GM23338 (cell line): ENCODE measurements around the gene CALR. TPM values are rescaled to one million over a fixed set of nuclear protein-coding genes. Genes with fewer than 3 reads are reported as not detected.

ENCODE experiments used
- ATAC-seq: fragments of 200-7000 bp; cut with Tn5 transposase; 3 replicates; pipeline ENCODE4 v1.9.1; 2020
- DNase-seq: peaks from one replicate; pipeline ENCODE4 v3.0.0-alpha.2; 2015; ENCODE audit warnings: low spot score
- H2AFZ ChIP-seq: fragments of 200-600 bp; sonication (generic); 2 replicates; pipeline ENCODE4 v1.8.0; 2016; ENCODE audit warnings: antibody characterized with exemption, mild to moderate bottlenecking, moderate library complexity
- H3F3A ChIP-seq: fragments of 200-600 bp; sonication (generic); replicated peaks from 2 replicates; pipeline ENCODE4 v1.8.0; 2017; ENCODE audit warnings: antibody characterized with exemption, mixed run types, low read depth
- H3K27ac ChIP-seq: fragments of 200-600 bp; sonication (generic); 2 replicates; pipeline ENCODE4 v1.6.1; 2016; ENCODE audit warnings: low read depth
- H3K27me3 ChIP-seq: fragments of 200-600 bp; sonication (generic); 2 replicates; pipeline ENCODE4 v1.8.0; 2016; ENCODE audit warnings: mild to moderate bottlenecking, mixed run types, moderate library complexity; ENCODE audit not compliant: insufficient read depth
- H3K36me3 ChIP-seq: fragments of 200-600 bp; sonication (generic); 2 replicates; pipeline ENCODE4 v1.8.0; 2016; ENCODE audit warnings: mild to moderate bottlenecking; ENCODE audit not compliant: insufficient read depth
- H3K4me1 ChIP-seq: fragments of 200-600 bp; sonication (generic); 2 replicates; pipeline ENCODE4 v1.8.0; 2016; ENCODE audit warnings: mild to moderate bottlenecking, moderate library complexity; ENCODE audit not compliant: insufficient read depth
- H3K4me2 ChIP-seq: fragments of 200-600 bp; sonication (generic); 2 replicates; pipeline ENCODE4 v1.7.1; 2017; ENCODE audit warnings: mixed run types
- H3K4me3 ChIP-seq: fragments of 200-600 bp; sonication (generic); 2 replicates; pipeline ENCODE4 v1.6.1; 2016; ENCODE audit warnings: mixed run types
- H3K79me2 ChIP-seq: fragments of 200-600 bp; sonication (generic); replicated peaks from 2 replicates; pipeline ENCODE4 v1.8.0; 2017; ENCODE audit warnings: mild to moderate bottlenecking; ENCODE audit not compliant: insufficient read depth
- H3K9me2 ChIP-seq: fragments of 200-600 bp; sonication (generic); 2 replicates; pipeline ENCODE4 v1.8.0; 2017; ENCODE audit not compliant: insufficient read depth
- H4K20me1 ChIP-seq: fragments of 200-600 bp; sonication (generic); replicated peaks from 2 replicates; pipeline ENCODE4 v1.8.0; 2017; ENCODE audit warnings: mild to moderate bottlenecking; ENCODE audit not compliant: insufficient read depth
- H3K27ac Mint-ChIP-seq: 2 replicates; pipeline ENCODE4 v1.8.0; 2020; ENCODE audit warnings: inconsistent platforms, mild to moderate bottlenecking, moderate library complexity, mixed read lengths
- H3K27me3 Mint-ChIP-seq: 3 replicates; pipeline ENCODE4 v1.8.0; 2022; ENCODE audit warnings: low read depth, mild to moderate bottlenecking, moderate library complexity, mixed read lengths, inconsistent platforms; ENCODE audit not compliant: insufficient read depth, poor library complexity
- H3K36me3 Mint-ChIP-seq: 3 replicates; pipeline ENCODE4 v1.8.0; 2021; ENCODE audit warnings: low read depth, mild to moderate bottlenecking, inconsistent platforms, moderate library complexity, mixed read lengths
- H3K4me1 Mint-ChIP-seq: 3 replicates; pipeline ENCODE4 v1.8.0; 2020; ENCODE audit warnings: mild to moderate bottlenecking, inconsistent platforms, mixed read lengths
- H3K4me3 Mint-ChIP-seq: 3 replicates; pipeline ENCODE4 v1.8.0; 2021; ENCODE audit warnings: moderate library complexity, mild to moderate bottlenecking, inconsistent platforms, mixed read lengths
- H3K9me3 Mint-ChIP-seq: 3 replicates; pipeline ENCODE4 v1.8.0; 2020; ENCODE audit warnings: moderate library complexity, mild to moderate bottlenecking, inconsistent platforms, mixed read lengths
- CREB1 ChIP-seq: fragments of 250-450 bp; sonication (Bioruptor Pico); IDR thresholded peaks from 2 replicates; pipeline ENCODE4 v1.5.0; 2020; ENCODE audit warnings: low read depth, mild to moderate bottlenecking, moderate library complexity
- CTCF ChIP-seq, 2 experiments: fragments of 200-600 bp in 1 of 2; sonication (generic) in 1 of 2; conservative IDR thresholded peaks; 2 replicates each; pipeline versions ENCODE4 v1.5.1 to v1.6.1; 2016 to 2017; ENCODE audit warnings: antibody characterized with exemption in 2 of 2, low read depth in 2 of 2, mild to moderate bottlenecking in 2 of 2, moderate library complexity in 1 of 2
- ETS1 ChIP-seq: IDR thresholded peaks from 2 replicates; pipeline ENCODE4 v1.6.1; 2016; ENCODE audit warnings: antibody characterized with exemption
- EZH2 ChIP-seq: fragments of 200-600 bp; sonication (generic); IDR thresholded peaks from one replicate; pipeline ENCODE4 v1.8.0; 2017; ENCODE audit warnings: antibody characterized with exemption, mild to moderate bottlenecking, low read depth; ENCODE audit not compliant: unreplicated experiment
- EZH2phosphoT487 ChIP-seq: fragments of 200-600 bp; sonication (generic); IDR thresholded peaks from one replicate; pipeline ENCODE4 v1.8.1; 2018; ENCODE audit warnings: antibody characterized with exemption; ENCODE audit not compliant: unreplicated experiment
- NANOG ChIP-seq: IDR thresholded peaks from 2 replicates; pipeline ENCODE4 v1.6.1; 2016; ENCODE audit warnings: antibody characterized with exemption, borderline replicate concordance
- POLR2AphosphoS5 ChIP-seq: IDR thresholded peaks from 2 replicates; pipeline ENCODE4 v1.6.1; 2016; ENCODE audit warnings: antibody characterized with exemption, low read depth
- REST ChIP-seq: IDR thresholded peaks from one replicate; pipeline ENCODE4 v1.6.1; 2018; ENCODE audit warnings: antibody characterized with exemption; ENCODE audit not compliant: unreplicated experiment
- polyA plus RNA-seq: library from polyadenylated mRNA; unstranded; fragments of >200 nt; fragmentation: Nextera tagmentation; extraction: Ambion mirVana; gene quantifications from 2 replicates; pipeline ENCODE4 v1.2.1, GENCODE V29; 2016
- total RNA-seq: library from RNA; depleted of rRNA; stranded (reverse); fragments of >200 nt; shearing (Covaris generic); gene quantifications from 2 replicates; pipeline ENCODE4 v1.2.3, GENCODE V29; 2014

The CALR gene
- total and polyA plus RNA-seq, 2 experiments from 2014 or later = 760 to 1,131 TPM

GRCh38 chr19:12893582-12893981, 44.8 kb upstream of the CALR start:
- Histone ChIP-seq H3K4me3 (no peak overlapping the region), H4K20me1 (peaks cover 7% of the 10 kb centered on the region), H3K36me3 (peaks cover 16% of the 10 kb centered on the region), H3K9me2 (no peaks in the 10 kb centered on the region), H3K27ac (no peak overlapping the region), H3K4me1 (0 out of 2 replicates have a peak, but pooled peaks cover 6% of the 10 kb centered on the region), H3F3A (peaks cover 9% of the 10 kb centered on the region), H3K27me3 (no peaks in the 10 kb centered on the region), H3K4me2 (no peak overlapping the region), H3K79me2 (peaks cover 15% of the 10 kb centered on the region), H2AFZ (no peak overlapping the region)
- ATAC-seq = no peak
- no peak for DNase-seq
- Mint-ChIP-seq H3K4me1 (peaks cover 3% of the 10 kb centered on the region; the same call in 1 of the 3 replicates), H3K27me3 (peaks cover 18% of the 10 kb centered on the region), H3K36me3 (peaks cover 43% of the 10 kb centered on the region), H3K27ac (no peak overlapping the region), H3K9me3 (no peaks in the 10 kb centered on the region; the same call in 2 of the 3 replicates), H3K4me3 (peak overlapping the region; percentile 53)
- no peak for TF ChIP-seq NANOG
- TF ChIP-seq REST = no peak

GRCh38 chr19:12896460-12896859, 41.9 kb upstream of the CALR start:
- H3K27me3 ChIP-seq = no peaks in the 10 kb centered on the region
- peaks cover 14% of the 10 kb centered on the region for H3K79me2 ChIP-seq
- H2AFZ ChIP-seq = no peak overlapping the region
- TF ChIP-seq POLR2AphosphoS5 = no peak
- no peak for TF ChIP-seq ETS1
- Mint-ChIP-seq H3K27ac (no peak overlapping the region), H3K27me3 (peaks cover 8% of the 10 kb centered on the region), H3K36me3 (peaks cover 55% of the 10 kb centered on the region), H3K4me3 (no peak overlapping the region), H3K4me1 (no peaks in the 10 kb centered on the region), H3K9me3 (no peaks in the 10 kb centered on the region; the same call in 2 of the 3 replicates)
- 0 out of 2 replicates have a peak, but pooled peaks cover 6% of the 10 kb centered on the region for H3K4me1 ChIP-seq
- ATAC-seq (no peak), DNase-seq (no peak)
- peaks cover 9% of the 10 kb centered on the region for H4K20me1 ChIP-seq
- peaks cover 16% of the 10 kb centered on the region for H3K36me3 ChIP-seq
- no peaks in the 10 kb centered on the region for H3K9me2 ChIP-seq
- H3K4me2 ChIP-seq = no peak overlapping the region
- peaks cover 9% of the 10 kb centered on the region for H3F3A ChIP-seq
- H3K27ac ChIP-seq = no peak overlapping the region
- no peak overlapping the region for H3K4me3 ChIP-seq

GRCh38 chr19:12899891-12900518, 38.4 kb upstream of the CALR start:
- H3K36me3 ChIP-seq = peaks cover 6% of the 10 kb centered on the region
- H3K9me3 Mint-ChIP-seq = no peaks in the 10 kb centered on the region
- H3K27ac ChIP-seq = no peak overlapping the region
- DNase-seq (no peak), ATAC-seq (no peak)
- H3K27ac Mint-ChIP-seq = no peak overlapping the region
- no peaks in the 10 kb centered on the region for H3K27me3 ChIP-seq
- H3K4me3 ChIP-seq = no peak overlapping the region
- H3K4me3 Mint-ChIP-seq = no peak overlapping the region
- H3K4me1 Mint-ChIP-seq = no peaks in the 10 kb centered on the region
- no peaks in the 10 kb centered on the region for H3K79me2 ChIP-seq
- peaks cover 41% of the 10 kb centered on the region for H3K36me3 Mint-ChIP-seq
- no peak overlapping the region for H3K4me2 ChIP-seq
- peaks cover 6% of the 10 kb centered on the region for H3K27me3 Mint-ChIP-seq
- H4K20me1 ChIP-seq = 0 out of 2 replicates have a peak, but pooled peaks cover 2% of the 10 kb centered on the region
- H3K4me1 ChIP-seq = no peaks in the 10 kb centered on the region
- no peaks in the 10 kb centered on the region for H3F3A ChIP-seq
- no peaks in the 10 kb centered on the region for H3K9me2 ChIP-seq
- no peak overlapping the region for H2AFZ ChIP-seq
- TF ChIP-seq ETS1 (no peak), CREB1 (CRISPR knock-in tag) (no peak), CTCF (conservative IDR thresholded peaks at IDR 0.05; ENCODE audit: low read depth in 2 of 2) (no peak), EZH2phosphoT487 (no peak), EZH2 (no peak), NANOG (no peak)
